Coronary artery (tissue), 2 donors: Measurements from ENCODE around the gene TM7SF2.
A peak's percentile ranks its signal among the peaks of the same experiment; 100 is the strongest.

Source experiments
- DNase-seq: peaks from one replicate; pipeline ENCODE4 v3.0.0-alpha.2; 2017; ENCODE audit warnings: low spot score
- H3K27ac ChIP-seq, 2 donors: fragments of 200-600 bp; sonication (generic); one replicate each; pipeline ENCODE4 v1.5.1; 2016 to 2019
- H3K4me3 ChIP-seq: fragments of 200-600 bp; sonication (generic); 2 replicates; pipeline ENCODE4 v1.5.1; 2016; ENCODE audit warnings: mild to moderate bottlenecking, moderate library complexity
- CTCF ChIP-seq: fragments of 200-600 bp; sonication (generic); IDR thresholded peaks from one replicate; pipeline ENCODE4 v1.5.1; 2019; ENCODE audit warnings: antibody characterized with exemption

Gene TM7SF2

GRCh38 chr11:65111744-65112545 lies at the start of gene TM7SF2:
TM7SF2 (plus strand) TSS chr11:65111872; CDS start chr11:65112016, 144 bp downstream.
- peak; percentile 93 for DNase-seq
- TF ChIP-seq CTCF: no peak
- Histone ChIP-seq H3K27ac (peak within 1 kb of the TSS in 1 of 2 donors; percentile 62), H3K4me3 (peak within 1 kb of the TSS; percentile 76)

DNA sequence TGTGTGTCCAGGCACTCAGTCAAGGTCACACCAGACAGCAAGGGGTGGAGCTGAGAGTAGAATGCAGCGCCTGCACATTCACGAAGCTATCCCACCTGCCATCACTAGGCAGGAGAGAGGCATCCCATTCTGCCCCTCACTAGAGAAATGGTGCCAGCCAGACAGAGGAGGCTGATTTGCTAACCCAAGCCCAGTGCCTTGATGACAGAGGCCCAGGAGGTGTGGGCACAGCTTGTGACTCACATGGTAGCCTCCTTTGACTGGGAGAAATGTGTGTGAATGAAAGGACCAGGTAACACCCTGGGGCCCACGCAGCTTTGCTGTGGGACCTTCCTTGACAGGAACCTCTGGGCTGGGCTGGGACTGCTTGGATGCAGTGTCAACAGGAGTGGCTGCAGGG lies 48.1 kb upstream of the TM7SF2 start:
- Histone ChIP-seq H3K4me3 (no peak overlapping the region), H3K27ac (no peak overlapping the region)
- no peak for TF ChIP-seq CTCF
- DNase-seq: no peak

DNA sequence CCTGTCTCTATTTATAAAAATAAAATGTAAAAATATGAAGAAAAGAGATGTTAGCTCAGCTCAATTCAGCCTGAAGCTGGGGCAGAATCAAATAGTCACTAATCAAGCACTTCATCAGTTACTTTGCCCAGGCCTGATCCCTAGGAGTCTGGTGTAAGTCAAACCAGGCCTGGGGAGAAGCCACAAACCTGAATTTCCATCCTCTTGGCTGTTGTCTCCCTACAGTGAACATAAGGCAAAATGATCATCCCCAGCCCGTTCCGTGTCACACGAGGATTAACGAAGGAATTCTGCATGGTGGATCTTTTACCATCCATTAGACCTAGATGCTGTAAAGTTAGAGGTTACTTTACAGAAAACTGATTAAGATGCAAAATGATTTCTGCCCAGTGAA lies 46.8 kb upstream of the TM7SF2 start:
- Histone ChIP-seq H3K27ac (no peak overlapping the region), H3K4me3 (no peak overlapping the region)
- no peak for TF ChIP-seq CTCF
- no peak for DNase-seq

GRCh38 chr11:65065851-65066250 lies 45.8 kb upstream of the TM7SF2 start:
- TF ChIP-seq CTCF: no peak
- DNase-seq: no peak

DNA sequence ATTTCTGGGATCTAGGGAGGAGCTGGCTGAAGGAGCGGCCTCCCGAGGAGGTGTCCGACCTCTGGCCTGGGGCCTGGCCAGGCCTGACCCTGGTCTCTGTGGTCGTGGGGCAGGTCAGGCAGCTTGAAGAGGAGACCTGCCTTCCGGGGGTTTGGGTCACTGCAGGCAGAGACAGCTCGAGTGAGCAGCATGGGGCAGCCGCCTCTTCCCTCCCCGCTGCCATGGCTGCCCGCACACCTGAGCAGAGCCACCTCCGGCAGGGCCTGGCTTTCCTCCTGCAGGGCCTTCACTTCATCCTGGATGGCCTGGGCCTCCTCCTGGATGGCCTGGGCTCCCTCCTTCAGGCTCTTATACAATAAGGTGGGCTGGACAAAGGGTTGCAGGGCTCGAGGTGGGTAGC lies 45.4 kb upstream of the TM7SF2 start:
- Histone ChIP-seq H3K27ac (no peak overlapping the region), H3K4me3 (no peak overlapping the region)
- no peak for DNase-seq
- TF ChIP-seq CTCF: no peak

More at GRCh38 chr11:65065851-65066250, 45.8 kb upstream of the TM7SF2 start:
- H3K4me3 ChIP-seq: no peak overlapping the region
- H3K27ac ChIP-seq: no peak overlapping the region

GRCh38 chr11:65066805-65067291 lies 44.8 kb upstream of the TM7SF2 start:
- no peak overlapping the region for H3K27ac ChIP-seq
- H3K4me3 ChIP-seq: no peak overlapping the region
- no peak for DNase-seq
- no peak for TF ChIP-seq CTCF

DNA sequence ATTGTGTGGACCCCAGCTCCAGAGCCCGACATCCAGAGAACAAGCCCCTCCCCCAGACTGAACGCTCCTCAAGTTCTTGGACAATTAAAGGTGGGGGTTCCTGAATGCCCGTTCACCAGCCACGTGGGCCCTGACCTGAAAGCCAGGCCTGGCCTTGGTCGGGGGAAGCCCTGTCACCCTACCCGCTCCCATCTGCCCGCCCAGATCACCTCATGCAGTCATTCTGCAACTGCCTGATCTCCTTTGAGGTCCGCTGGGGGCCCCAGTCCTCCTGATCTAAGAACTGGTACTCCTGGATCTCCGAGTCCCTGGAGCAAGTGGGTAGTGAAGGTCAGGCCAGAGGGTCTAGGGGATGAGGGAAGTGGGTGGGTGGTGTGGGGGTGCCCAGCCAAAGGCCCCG lies 44.2 kb upstream of the TM7SF2 start:
- Histone ChIP-seq H3K27ac (no peak overlapping the region), H3K4me3 (no peak overlapping the region)
- TF ChIP-seq CTCF: no peak
- DNase-seq: no peak
